Neural progenitor cell (in vitro differentiated cells): ENCODE results near the gene TPPP. TPM values are rescaled to one million over a fixed set of nuclear protein-coding genes. Genes with fewer than 3 reads are reported as not detected.
"Not testable (repeated sequence)": the region's sequence is repeated elsewhere in the genome, so short reads cannot be mapped to it uniquely, and the experiment has no call there.

Experiments used
- DNase-seq: peaks from one replicate; pipeline ENCODE4 v3.0.0-alpha.2; 2016; ENCODE audit warnings: low spot score
- H2AFZ ChIP-seq: fragments of 200-600 bp; sonication (generic); replicated peaks from 2 replicates; pipeline ENCODE4 v1.6.1; 2016; ENCODE audit warnings: antibody characterized with exemption
- H3F3A ChIP-seq: fragments of 200-600 bp; sonication (generic); 2 replicates; pipeline ENCODE4 v1.6.1; 2016; ENCODE audit warnings: antibody characterized with exemption, low read depth
- H3K27ac ChIP-seq: fragments of 200-600 bp; sonication (generic); 2 replicates; pipeline ENCODE4 v1.5.1; 2016; ENCODE audit warnings: mild to moderate bottlenecking
- H3K27me3 ChIP-seq: fragments of 200-600 bp; sonication (generic); 2 replicates; pipeline ENCODE4 v1.6.1; 2016; ENCODE audit warnings: mild to moderate bottlenecking, moderate library complexity
- H3K36me3 ChIP-seq: fragments of 200-600 bp; sonication (generic); 2 replicates; pipeline ENCODE4 v1.5.1; 2016
- H3K4me1 ChIP-seq: fragments of 200-600 bp; sonication (generic); 2 replicates; pipeline ENCODE4 v1.6.1; 2016; ENCODE audit warnings: mixed run types
- H3K4me2 ChIP-seq: fragments of 200-600 bp; sonication (generic); 2 replicates; pipeline ENCODE4 v1.6.1; 2016
- H3K4me3 ChIP-seq: fragments of 200-600 bp; sonication (generic); 2 replicates; pipeline ENCODE4 v1.5.1; 2016
- H3K79me2 ChIP-seq: fragments of 200-600 bp; sonication (generic); 2 replicates; pipeline ENCODE4 v1.6.1; 2016; ENCODE audit warnings: low read depth
- H3K9ac ChIP-seq: fragments of 200-600 bp; sonication (generic); 2 replicates; pipeline ENCODE4 v1.6.1; 2016
- H3K9me3 ChIP-seq: fragments of 200-600 bp; sonication (generic); 2 replicates; pipeline ENCODE4 v1.5.1; 2016; ENCODE audit warnings: low read depth
- H4K20me1 ChIP-seq: fragments of 200-600 bp; sonication (generic); 2 replicates; pipeline ENCODE4 v1.6.1; 2016; ENCODE audit warnings: low read depth
- H3K27ac Mint-ChIP-seq: 3 replicates; pipeline ENCODE4 v1.8.0; 2021; ENCODE audit warnings: mixed read lengths
- H3K27me3 Mint-ChIP-seq: 2 replicates; pipeline ENCODE4 v1.8.0; 2022; ENCODE audit warnings: low read depth, mild to moderate bottlenecking, inconsistent platforms, moderate library complexity, mixed read lengths; ENCODE audit not compliant: insufficient read depth
- H3K36me3 Mint-ChIP-seq: 3 replicates; pipeline ENCODE4 v1.8.0; 2021; ENCODE audit warnings: mixed read lengths
- H3K4me1 Mint-ChIP-seq: 3 replicates; pipeline ENCODE4 v1.8.0; 2021; ENCODE audit warnings: mixed read lengths
- H3K4me3 Mint-ChIP-seq: 3 replicates; pipeline ENCODE4 v1.8.0; 2021; ENCODE audit warnings: mild to moderate bottlenecking, moderate library complexity, mixed read lengths
- H3K9me3 Mint-ChIP-seq: 3 replicates; pipeline ENCODE4 v1.8.0; 2020; ENCODE audit warnings: mixed read lengths
- EZH2 ChIP-seq: fragments of 200-600 bp; sonication (generic); IDR thresholded peaks from 2 replicates; pipeline ENCODE4 v1.6.1; 2017; ENCODE audit warnings: antibody characterized with exemption, mild to moderate bottlenecking, moderate library complexity
- EZH2phosphoT487 ChIP-seq: fragments of 200-600 bp; sonication (generic); IDR thresholded peaks from 2 replicates; pipeline ENCODE4 v1.6.1; 2017; ENCODE audit warnings: antibody characterized with exemption
- total RNA-seq: library from RNA; depleted of rRNA; stranded (reverse); fragments of >200 nt; gene quantifications from 2 replicates; pipeline ENCODE4 v1.2.3, GENCODE V29; 2015; ENCODE audit warnings: low replicate concordance
- TF ChIP-seq, protein P1 (sequence below): fragments of 200-600 bp; sonication (generic); IDR thresholded peaks from 2 replicates; pipeline ENCODE4 v1.5.1; 2017; ENCODE audit warnings: antibody characterized with exemption, mild to moderate bottlenecking

Gene TPPP
- total RNA-seq, 1 donor from 2014 or later = not detected

DNA sequence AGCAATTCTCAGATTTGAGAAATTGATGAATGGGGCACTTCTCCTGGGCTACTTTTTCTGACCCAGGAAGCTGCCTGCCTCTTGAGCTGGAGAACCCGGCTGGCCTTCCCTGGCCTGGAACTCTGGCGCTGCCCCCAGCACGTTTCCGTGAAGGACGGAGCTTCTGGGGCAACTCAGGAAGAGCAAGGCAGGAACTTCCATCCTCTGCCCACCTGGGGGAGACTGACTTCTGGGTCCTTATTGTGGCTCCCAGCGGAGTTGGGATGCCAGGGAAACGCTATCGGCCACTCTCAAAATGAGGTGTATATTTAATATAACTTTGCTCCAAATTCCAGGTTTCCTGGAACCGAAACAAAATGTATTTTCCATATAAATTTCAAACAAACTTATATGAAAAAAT is 33.9 kb upstream of the TPPP start:
- H3K27ac Mint-ChIP-seq, H3K4me3 ChIP-seq, H3K79me2 ChIP-seq, H3K27me3 Mint-ChIP-seq, H3K36me3 Mint-ChIP-seq, H3K4me1 ChIP-seq, H2AFZ ChIP-seq, H3K9me3 Mint-ChIP-seq, H3K9ac ChIP-seq, H4K20me1 ChIP-seq, H3K4me3 Mint-ChIP-seq, H3K27ac ChIP-seq, H3K4me2 ChIP-seq, H3K4me1 Mint-ChIP-seq, H3K36me3 ChIP-seq, H3F3A ChIP-seq, H3K9me3 ChIP-seq: not testable (repeated sequence)
- H3K27me3 ChIP-seq = peaks cover 22% of the 10 kb centered on the region
- TF ChIP-seq, protein P1, sequence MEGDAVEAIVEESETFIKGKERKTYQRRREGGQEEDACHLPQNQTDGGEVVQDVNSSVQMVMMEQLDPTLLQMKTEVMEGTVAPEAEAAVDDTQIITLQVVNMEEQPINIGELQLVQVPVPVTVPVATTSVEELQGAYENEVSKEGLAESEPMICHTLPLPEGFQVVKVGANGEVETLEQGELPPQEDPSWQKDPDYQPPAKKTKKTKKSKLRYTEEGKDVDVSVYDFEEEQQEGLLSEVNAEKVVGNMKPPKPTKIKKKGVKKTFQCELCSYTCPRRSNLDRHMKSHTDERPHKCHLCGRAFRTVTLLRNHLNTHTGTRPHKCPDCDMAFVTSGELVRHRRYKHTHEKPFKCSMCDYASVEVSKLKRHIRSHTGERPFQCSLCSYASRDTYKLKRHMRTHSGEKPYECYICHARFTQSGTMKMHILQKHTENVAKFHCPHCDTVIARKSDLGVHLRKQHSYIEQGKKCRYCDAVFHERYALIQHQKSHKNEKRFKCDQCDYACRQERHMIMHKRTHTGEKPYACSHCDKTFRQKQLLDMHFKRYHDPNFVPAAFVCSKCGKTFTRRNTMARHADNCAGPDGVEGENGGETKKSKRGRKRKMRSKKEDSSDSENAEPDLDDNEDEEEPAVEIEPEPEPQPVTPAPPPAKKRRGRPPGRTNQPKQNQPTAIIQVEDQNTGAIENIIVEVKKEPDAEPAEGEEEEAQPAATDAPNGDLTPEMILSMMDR = peak; percentile 33
- DNase-seq = peak; percentile 67

GRCh38 chr5:723865-724264 is 30.7 kb upstream of the TPPP start:
- H3K27ac Mint-ChIP-seq, H3K79me2 ChIP-seq, H3K4me3 ChIP-seq: not testable (repeated sequence)

GRCh38 chr5:723309-723708 is 30.2 kb upstream of the TPPP start:
- H3F3A ChIP-seq, H3K27ac ChIP-seq, H2AFZ ChIP-seq, H3K4me3 ChIP-seq, H3K27me3 Mint-ChIP-seq, H3K79me2 ChIP-seq, H3K4me1 ChIP-seq, H3K36me3 Mint-ChIP-seq, H3K27ac Mint-ChIP-seq, H3K9me3 ChIP-seq, H3K36me3 ChIP-seq, H4K20me1 ChIP-seq, H3K4me3 Mint-ChIP-seq, DNase-seq, H3K4me1 Mint-ChIP-seq, H3K4me2 ChIP-seq, H3K9ac ChIP-seq: not testable (repeated sequence)
- H3K27me3 ChIP-seq = peaks cover 46% of the 10 kb centered on the region
- H3K9me3 Mint-ChIP-seq = peaks cover 18% of the 10 kb centered on the region

More at GRCh38 chr5:723865-724264, 30.7 kb upstream of the TPPP start:
- H4K20me1 ChIP-seq, H3K9me3 ChIP-seq, H3F3A ChIP-seq, DNase-seq, H3K36me3 Mint-ChIP-seq, H3K9ac ChIP-seq, H3K36me3 ChIP-seq, H3K4me2 ChIP-seq, H3K27me3 Mint-ChIP-seq, H3K4me1 ChIP-seq, H3K4me3 Mint-ChIP-seq, H3K27ac ChIP-seq, H3K4me1 Mint-ChIP-seq, H2AFZ ChIP-seq: not testable (repeated sequence)
- H3K9me3 Mint-ChIP-seq = peaks cover 14% of the 10 kb centered on the region
- H3K27me3 ChIP-seq = peaks cover 47% of the 10 kb centered on the region

DNA sequence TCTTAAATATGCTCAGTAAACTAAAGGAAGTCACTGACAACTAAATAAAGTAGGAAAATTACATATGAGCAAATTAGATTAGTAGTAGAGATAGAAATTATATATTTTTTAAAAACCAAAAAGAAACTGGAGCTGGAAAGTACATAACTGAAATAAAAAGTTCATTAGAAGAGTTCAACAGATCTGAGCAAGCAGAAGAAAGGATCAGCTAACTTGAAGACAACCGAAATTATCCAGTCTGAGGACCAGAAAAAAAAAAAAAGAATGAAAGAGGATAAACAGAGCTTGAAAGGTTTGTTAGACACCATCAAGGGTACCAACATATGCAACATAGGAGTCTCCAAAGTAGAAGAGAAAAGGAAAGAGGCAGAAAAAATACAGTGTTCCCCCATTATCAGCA is 26.2 kb upstream of the TPPP start:
- H3K4me1 ChIP-seq, H3K27ac Mint-ChIP-seq, H3K36me3 ChIP-seq, H3K79me2 ChIP-seq, H3K4me1 Mint-ChIP-seq, H3K4me2 ChIP-seq, H3K9ac ChIP-seq, H3K27ac ChIP-seq, H3K4me3 ChIP-seq, H3K4me3 Mint-ChIP-seq, H4K20me1 ChIP-seq, H2AFZ ChIP-seq, H3F3A ChIP-seq, H3K36me3 Mint-ChIP-seq, H3K9me3 ChIP-seq, DNase-seq: not testable (repeated sequence)
- Mint-ChIP-seq H3K9me3 (peaks cover 39% of the 10 kb centered on the region), H3K27me3 (peaks cover 11% of the 10 kb centered on the region)
- peaks cover 62% of the 10 kb centered on the region for H3K27me3 ChIP-seq

DNA sequence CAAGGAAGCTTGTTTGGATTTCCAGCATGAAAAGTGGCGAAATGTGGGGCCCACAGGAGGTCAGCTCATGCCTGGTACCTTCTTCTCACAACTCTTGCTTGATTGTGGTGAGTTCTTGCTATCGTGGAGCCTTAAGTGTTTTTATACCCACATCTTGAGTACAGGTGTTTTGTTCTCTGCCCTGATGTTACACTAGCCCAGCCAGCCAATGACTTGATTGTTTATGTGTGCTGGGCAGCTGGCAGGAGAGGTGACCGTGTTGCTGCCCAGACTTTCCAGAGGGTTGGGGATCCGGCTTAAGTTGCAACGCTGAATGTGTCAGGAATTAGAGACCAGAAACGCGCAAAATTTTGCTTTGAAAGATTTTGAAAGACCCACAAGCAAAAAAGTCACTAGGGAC is 24.0 kb upstream of the TPPP start:
- Histone ChIP-seq H3K4me3 (no peak overlapping the region), H3K9ac (no peak overlapping the region), H3K36me3 (no peaks in the 10 kb centered on the region), H3K79me2 (no peaks in the 10 kb centered on the region), H3K27ac (no peak overlapping the region), H3K4me1 (peaks cover 3% of the 10 kb centered on the region), H3K9me3 (peaks cover 3% of the 10 kb centered on the region), H3F3A (no peaks in the 10 kb centered on the region), H2AFZ (no peak overlapping the region), H3K4me2 (no peak overlapping the region), H4K20me1 (no peaks in the 10 kb centered on the region), H3K27me3 (peaks cover 55% of the 10 kb centered on the region)
- peaks cover 11% of the 10 kb centered on the region for H3K27me3 Mint-ChIP-seq
- peaks cover 3% of the 10 kb centered on the region for H3K4me1 Mint-ChIP-seq
- TF ChIP-seq, protein P1 = no peak
- no peak for TF ChIP-seq EZH2
- TF ChIP-seq EZH2phosphoT487 = no peak
- H3K36me3 Mint-ChIP-seq = peaks cover 4% of the 10 kb centered on the region
- no peak overlapping the region for H3K27ac Mint-ChIP-seq
- no peak overlapping the region for H3K4me3 Mint-ChIP-seq
- no peak for DNase-seq
- peaks cover 39% of the 10 kb centered on the region for H3K9me3 Mint-ChIP-seq

- H3K9ac ChIP-seq = not testable (repeated sequence)
- H3K27me3 Mint-ChIP-seq = peaks cover 11% of the 10 kb centered on the region
Observed at GRCh38 chr5:716740-717139, 23.6 kb upstream of the TPPP start.

DNA sequence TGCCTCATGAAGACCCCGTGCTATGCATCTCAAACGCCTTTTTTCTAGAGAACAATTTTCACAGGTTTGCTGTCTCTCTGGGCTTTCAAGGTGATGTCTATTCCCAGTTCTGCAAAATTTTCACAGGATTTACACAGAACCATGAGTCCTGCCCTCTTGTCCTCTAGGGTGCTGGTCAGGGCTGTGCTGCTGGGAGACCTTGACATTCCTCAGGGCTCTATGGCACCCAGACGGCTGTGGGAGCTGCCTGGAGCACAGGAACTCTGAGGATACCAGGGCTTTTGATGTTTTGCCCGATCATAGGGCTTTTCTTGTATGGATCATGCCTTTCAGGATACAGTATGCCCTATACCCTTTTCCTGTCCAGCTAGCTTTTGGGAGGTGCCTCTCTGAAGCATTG is 22.5 kb upstream of the TPPP start:
- H3K27me3 ChIP-seq = peaks cover 42% of the 10 kb centered on the region
- not testable (repeated sequence) for H3K79me2 ChIP-seq, H3K4me3 Mint-ChIP-seq, DNase-seq, H3K4me1 ChIP-seq, H3K4me1 Mint-ChIP-seq, H4K20me1 ChIP-seq, H3K9me3 ChIP-seq, H3K36me3 Mint-ChIP-seq, H3K4me3 ChIP-seq, H3K27ac Mint-ChIP-seq, H3K9ac ChIP-seq, H3F3A ChIP-seq, H3K4me2 ChIP-seq, H2AFZ ChIP-seq, H3K36me3 ChIP-seq, H3K27ac ChIP-seq
- peaks cover 14% of the 10 kb centered on the region for H3K27me3 Mint-ChIP-seq
- peaks cover 34% of the 10 kb centered on the region for H3K9me3 Mint-ChIP-seq

More at GRCh38 chr5:716740-717139, 23.6 kb upstream of the TPPP start:
- not testable (repeated sequence) for H3K36me3 Mint-ChIP-seq, H3K4me1 Mint-ChIP-seq, H3K79me2 ChIP-seq, H3K4me3 Mint-ChIP-seq, H4K20me1 ChIP-seq, H3K4me3 ChIP-seq, H3K4me1 ChIP-seq, H2AFZ ChIP-seq, H3K36me3 ChIP-seq, H3K27ac ChIP-seq, H3K4me2 ChIP-seq, DNase-seq, H3F3A ChIP-seq, H3K27ac Mint-ChIP-seq, H3K9me3 ChIP-seq
- H3K27me3 ChIP-seq = peaks cover 51% of the 10 kb centered on the region
- peaks cover 39% of the 10 kb centered on the region for H3K9me3 Mint-ChIP-seq
